Liver (tissue), 3 donors: ENCODE measurements around the gene ZFP64.

Experiments used
- ATF3 ChIP-seq: IDR thresholded peaks from 2 replicates; pipeline ENCODE4 v1.6.1; 2016; ENCODE audit warnings: antibody characterized with exemption
- CTCF ChIP-seq: fragments of 150-350 bp; IDR thresholded peaks from 2 replicates; pipeline ENCODE4 v1.5.1; 2017; ENCODE audit warnings: improper control_type of control experiment, low read depth, low read length; ENCODE audit not compliant: missing input control
- EGR1 ChIP-seq, 2 donors: IDR thresholded peaks; 2 replicates each; pipeline ENCODE4 v1.6.1; 2016 to 2018; ENCODE audit warnings: antibody characterized with exemption in 2 of 2, low read depth in 2 of 2
- GABPA ChIP-seq, 2 donors: IDR thresholded peaks in 1 of 2; conservative IDR thresholded peaks in 1 of 2; 2 replicates each; pipeline ENCODE4 v1.6.1; 2016; ENCODE audit warnings: antibody characterized with exemption in 2 of 2, mild to moderate bottlenecking in 1 of 2, moderate library complexity in 1 of 2
- JUND ChIP-seq, 2 donors: IDR thresholded peaks; 2 replicates each; pipeline ENCODE4 v1.6.1; 2016; ENCODE audit warnings: antibody characterized with exemption in 2 of 2
- RAD21 ChIP-seq, 2 donors: IDR thresholded peaks; 2 replicates each; pipeline ENCODE4 v1.6.1; 2016; ENCODE audit warnings: antibody characterized with exemption in 2 of 2, mild to moderate bottlenecking in 2 of 2
- SP1 ChIP-seq: IDR thresholded peaks from 2 replicates; pipeline ENCODE4 v1.6.1; 2018; ENCODE audit warnings: antibody characterized with exemption, mild to moderate bottlenecking
- TAF1 ChIP-seq: conservative IDR thresholded peaks from 2 replicates; pipeline ENCODE4 v1.6.1; 2016; ENCODE audit warnings: antibody characterized with exemption, mild to moderate bottlenecking
- YY1 ChIP-seq: IDR thresholded peaks from 2 replicates; pipeline ENCODE4 v1.6.1; 2016; ENCODE audit warnings: antibody characterized with exemption, mild to moderate bottlenecking
- TF ChIP-seq, protein P1 (sequence below): IDR thresholded peaks from 2 replicates; pipeline ENCODE4 v1.6.1; 2016; ENCODE audit warnings: antibody characterized with exemption
- TF ChIP-seq, protein P2 (sequence below): IDR thresholded peaks from 2 replicates; pipeline ENCODE4 v1.6.1; 2016; ENCODE audit warnings: antibody characterized with exemption
- TF ChIP-seq, protein P3 (sequence below): IDR thresholded peaks from 2 replicates; pipeline ENCODE4 v1.6.1; 2016; ENCODE audit warnings: antibody characterized with exemption, mild to moderate bottlenecking
- donor health status: healthy.
- donor health status: healthy.

GRCh38 chr20:52103335-52103912, 88.2 kb downstream of the ZFP64 start:
- no peak for TF ChIP-seq CTCF
- no peak for TF ChIP-seq ATF3
- TF ChIP-seq, protein P1, sequence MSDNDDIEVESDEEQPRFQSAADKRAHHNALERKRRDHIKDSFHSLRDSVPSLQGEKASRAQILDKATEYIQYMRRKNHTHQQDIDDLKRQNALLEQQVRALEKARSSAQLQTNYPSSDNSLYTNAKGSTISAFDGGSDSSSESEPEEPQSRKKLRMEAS: no peak
- TF ChIP-seq RAD21 (IDR thresholded peaks at IDR 0.05): no peak
- TF ChIP-seq, protein P2, sequence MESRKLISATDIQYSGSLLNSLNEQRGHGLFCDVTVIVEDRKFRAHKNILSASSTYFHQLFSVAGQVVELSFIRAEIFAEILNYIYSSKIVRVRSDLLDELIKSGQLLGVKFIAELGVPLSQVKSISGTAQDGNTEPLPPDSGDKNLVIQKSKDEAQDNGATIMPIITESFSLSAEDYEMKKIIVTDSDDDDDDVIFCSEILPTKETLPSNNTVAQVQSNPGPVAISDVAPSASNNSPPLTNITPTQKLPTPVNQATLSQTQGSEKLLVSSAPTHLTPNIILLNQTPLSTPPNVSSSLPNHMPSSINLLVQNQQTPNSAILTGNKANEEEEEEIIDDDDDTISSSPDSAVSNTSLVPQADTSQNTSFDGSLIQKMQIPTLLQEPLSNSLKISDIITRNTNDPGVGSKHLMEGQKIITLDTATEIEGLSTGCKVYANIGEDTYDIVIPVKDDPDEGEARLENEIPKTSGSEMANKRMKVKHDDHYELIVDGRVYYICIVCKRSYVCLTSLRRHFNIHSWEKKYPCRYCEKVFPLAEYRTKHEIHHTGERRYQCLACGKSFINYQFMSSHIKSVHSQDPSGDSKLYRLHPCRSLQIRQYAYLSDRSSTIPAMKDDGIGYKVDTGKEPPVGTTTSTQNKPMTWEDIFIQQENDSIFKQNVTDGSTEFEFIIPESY: no peak
- no peak for TF ChIP-seq EGR1 (IDR thresholded peaks at IDR 0.05; ENCODE audit: low read depth in 2 of 2)
- no peak for TF ChIP-seq JUND (IDR thresholded peaks at IDR 0.05)
- no peak for TF ChIP-seq TAF1
- no peak for TF ChIP-seq GABPA (IDR thresholded peaks at IDR 0.05 in 1 of 2, conservative IDR thresholded peaks at IDR 0.05 in 1 of 2)
- no peak for TF ChIP-seq SP1
- TF ChIP-seq, protein P3, sequence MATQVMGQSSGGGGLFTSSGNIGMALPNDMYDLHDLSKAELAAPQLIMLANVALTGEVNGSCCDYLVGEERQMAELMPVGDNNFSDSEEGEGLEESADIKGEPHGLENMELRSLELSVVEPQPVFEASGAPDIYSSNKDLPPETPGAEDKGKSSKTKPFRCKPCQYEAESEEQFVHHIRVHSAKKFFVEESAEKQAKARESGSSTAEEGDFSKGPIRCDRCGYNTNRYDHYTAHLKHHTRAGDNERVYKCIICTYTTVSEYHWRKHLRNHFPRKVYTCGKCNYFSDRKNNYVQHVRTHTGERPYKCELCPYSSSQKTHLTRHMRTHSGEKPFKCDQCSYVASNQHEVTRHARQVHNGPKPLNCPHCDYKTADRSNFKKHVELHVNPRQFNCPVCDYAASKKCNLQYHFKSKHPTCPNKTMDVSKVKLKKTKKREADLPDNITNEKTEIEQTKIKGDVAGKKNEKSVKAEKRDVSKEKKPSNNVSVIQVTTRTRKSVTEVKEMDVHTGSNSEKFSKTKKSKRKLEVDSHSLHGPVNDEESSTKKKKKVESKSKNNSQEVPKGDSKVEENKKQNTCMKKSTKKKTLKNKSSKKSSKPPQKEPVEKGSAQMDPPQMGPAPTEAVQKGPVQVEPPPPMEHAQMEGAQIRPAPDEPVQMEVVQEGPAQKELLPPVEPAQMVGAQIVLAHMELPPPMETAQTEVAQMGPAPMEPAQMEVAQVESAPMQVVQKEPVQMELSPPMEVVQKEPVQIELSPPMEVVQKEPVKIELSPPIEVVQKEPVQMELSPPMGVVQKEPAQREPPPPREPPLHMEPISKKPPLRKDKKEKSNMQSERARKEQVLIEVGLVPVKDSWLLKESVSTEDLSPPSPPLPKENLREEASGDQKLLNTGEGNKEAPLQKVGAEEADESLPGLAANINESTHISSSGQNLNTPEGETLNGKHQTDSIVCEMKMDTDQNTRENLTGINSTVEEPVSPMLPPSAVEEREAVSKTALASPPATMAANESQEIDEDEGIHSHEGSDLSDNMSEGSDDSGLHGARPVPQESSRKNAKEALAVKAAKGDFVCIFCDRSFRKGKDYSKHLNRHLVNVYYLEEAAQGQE: no peak
- TF ChIP-seq YY1: no peak
